BLaER1 treated with 17β-estradiol and CSF1 and Interleukin-3, amounts not matched to agents 10 nM and 100 nM (cell line): ENCODE results near the gene KIF3A.

Experiments
- H3K27ac ChIP-seq, 11 experiments: shearing (Covaris generic); formaldehyde crosslinking; 2 replicates each; pipeline ENCODE4 v1.8.1; 2022
- H3K27me3 ChIP-seq, 11 experiments: shearing (Covaris generic); formaldehyde crosslinking; 2 replicates each; pipeline ENCODE4 v1.8.1; 2022
- H3K36me3 ChIP-seq, 11 experiments: shearing (Covaris generic); formaldehyde crosslinking; 2 replicates each; pipeline ENCODE4 v1.8.1; 2022
- H3K4me1 ChIP-seq, 10 experiments: shearing (Covaris generic); formaldehyde crosslinking; 2 replicates each; pipeline ENCODE4 v1.8.1; 2022
- H3K4me2 ChIP-seq, 11 experiments: shearing (Covaris generic); formaldehyde crosslinking; 2 replicates each; pipeline ENCODE4 v1.8.1; 2022
- H3K4me3 ChIP-seq, 10 experiments: shearing (Covaris generic); formaldehyde crosslinking; 2 replicates each; pipeline ENCODE4 v1.8.1; 2022
- H3K9ac ChIP-seq, 11 experiments: shearing (Covaris generic); formaldehyde crosslinking; 2 replicates each; pipeline ENCODE4 v1.8.1; 2022
- H3K9me3 ChIP-seq, 11 experiments: shearing (Covaris generic); formaldehyde crosslinking; replicated peaks in 1 of 11; 2 replicates each; pipeline ENCODE4 v1.8.1; 2022
- H4K20me1 ChIP-seq, 11 experiments: shearing (Covaris generic); formaldehyde crosslinking; 2 replicates each; pipeline ENCODE4 v1.8.1; 2022
- Cebpa-rat ChIP-seq, 11 experiments: shearing (Covaris generic); IDR thresholded peaks; 2 replicates each; pipeline ENCODE4 v1.8.1; 2022

The KIF3A gene

GRCh38 chr5:132675936-132676689, 61.2 kb downstream of the KIF3A start:
- H3K4me1 ChIP-seq, result peaks cover 0 to under 1% (median 0%) of the 10 kb centered on the region in 10 experiments; a peak in 2 of 20 replicates
- H3K4me2 ChIP-seq, result no peak overlapping the region
- no peaks in the 10 kb centered on the region for H3K27me3 ChIP-seq
- 0 out of 22 replicates have a peak, but pooled peaks cover 0 to under 1% (median 0%) of the 10 kb centered on the region in 11 experiments for H3K9me3 ChIP-seq
- no peak overlapping the region for H3K27ac ChIP-seq
- H3K36me3 ChIP-seq, result no peaks in the 10 kb centered on the region
- H4K20me1 ChIP-seq, result no peaks in the 10 kb centered on the region
- TF ChIP-seq Cebpa-rat (IDR thresholded peaks at IDR 0.05), result no peak
- no peak overlapping the region for H3K4me3 ChIP-seq
- no peak overlapping the region for H3K9ac ChIP-seq

- H3K27me3 ChIP-seq, result no peaks in the 10 kb centered on the region
- H3K4me2 ChIP-seq, result no peak overlapping the region
- no peaks in the 10 kb centered on the region for H3K36me3 ChIP-seq
- 0 out of 22 replicates have a peak, but pooled peaks cover 0 to 6% (median 0%) of the 10 kb centered on the region in 11 experiments for H3K9me3 ChIP-seq
- H3K4me1 ChIP-seq, result no peaks in the 10 kb centered on the region
- no peak overlapping the region for H3K4me3 ChIP-seq
- TF ChIP-seq Cebpa-rat (IDR thresholded peaks at IDR 0.05), result no peak
- H3K27ac ChIP-seq, result no peak overlapping the region
- no peak overlapping the region for H3K9ac ChIP-seq
- H4K20me1 ChIP-seq, result no peaks in the 10 kb centered on the region
These were observed 62.5 kb downstream of the KIF3A start for GRCh38 chr5:132674671-132675506.

- Histone ChIP-seq H3K4me3 (no peak within 1 kb of the TSS), H4K20me1 (no peaks in the 10 kb centered on the region), H3K36me3 (no peaks in the 10 kb centered on the region), H3K4me2 (no peak within 1 kb of the TSS), H3K9me3 (0 out of 22 replicates have a peak, but pooled peaks cover 0 to 6% (median 0%) of the 10 kb centered on the region in 11 experiments), H3K4me1 (no peaks in the 10 kb centered on the region), H3K9ac (no peak within 1 kb of the TSS), H3K27ac (no peak within 1 kb of the TSS), H3K27me3 (no peaks in the 10 kb centered on the region)
- no peak for TF ChIP-seq Cebpa-rat (IDR thresholded peaks at IDR 0.05)
These were observed 63.3 kb downstream of the KIF3A start, which contains the start of gene IL4 for GRCh38 chr5:132673939-132674630. Gene IL4, plus strand, starts transcription at chr5:132673989. Its CDS starts 62 bp downstream, at chr5:132674051.

GRCh38 chr5:132673488-132673887, 63.9 kb downstream of the KIF3A start:
- Histone ChIP-seq H3K27ac (no peak overlapping the region), H3K36me3 (no peaks in the 10 kb centered on the region), H3K4me2 (no peak overlapping the region), H4K20me1 (no peaks in the 10 kb centered on the region; a peak in 1 of 22 replicates), H3K9ac (no peak overlapping the region), H3K9me3 (0 out of 22 replicates have a peak, but pooled peaks cover 0 to 6% (median 0%) of the 10 kb centered on the region in 11 experiments), H3K4me1 (no peaks in the 10 kb centered on the region), H3K4me3 (no peak overlapping the region), H3K27me3 (no peaks in the 10 kb centered on the region)
- no peak for TF ChIP-seq Cebpa-rat (IDR thresholded peaks at IDR 0.05)

GRCh38 chr5:132671000-132671399, 66.3 kb downstream of the KIF3A start:
- H4K20me1 ChIP-seq, result no peaks in the 10 kb centered on the region; a peak in 1 of 22 replicates
- H3K9me3 ChIP-seq, result 0 out of 22 replicates have a peak, but pooled peaks cover 0 to 6% (median 0%) of the 10 kb centered on the region in 11 experiments
- no peak for TF ChIP-seq Cebpa-rat (IDR thresholded peaks at IDR 0.05)
- H3K9ac ChIP-seq, result no peak overlapping the region
- no peak overlapping the region for H3K4me2 ChIP-seq
- no peak overlapping the region for H3K27ac ChIP-seq
- H3K27me3 ChIP-seq, result no peaks in the 10 kb centered on the region
- 0 out of 20 replicates have a peak, but pooled peaks cover 0 to 5% (median 0%) of the 10 kb centered on the region in 10 experiments for H3K4me1 ChIP-seq
- no peak overlapping the region for H3K4me3 ChIP-seq
- no peaks in the 10 kb centered on the region for H3K36me3 ChIP-seq

GRCh38 chr5:132669966-132670882, 67.1 kb downstream of the KIF3A start:
- Histone ChIP-seq H3K9ac (no peak overlapping the region), H3K4me3 (no peak overlapping the region), H3K27me3 (no peaks in the 10 kb centered on the region), H3K9me3 (0 out of 22 replicates have a peak, but pooled peaks cover 0 to 6% (median 0%) of the 10 kb centered on the region in 11 experiments), H3K27ac (no peak overlapping the region), H3K36me3 (no peaks in the 10 kb centered on the region), H3K4me2 (no peak overlapping the region), H3K4me1 (0 out of 20 replicates have a peak, but pooled peaks cover 0 to 5% (median 0%) of the 10 kb centered on the region in 10 experiments), H4K20me1 (no peaks in the 10 kb centered on the region; a peak in 1 of 22 replicates)
- no peak for TF ChIP-seq Cebpa-rat (IDR thresholded peaks at IDR 0.05)

- Histone ChIP-seq H3K27ac (no peak overlapping the region), H3K36me3 (no peaks in the 10 kb centered on the region), H3K4me3 (no peak overlapping the region), H4K20me1 (no peaks in the 10 kb centered on the region; a peak in 1 of 22 replicates), H3K27me3 (no peaks in the 10 kb centered on the region), H3K9ac (no peak overlapping the region), H3K9me3 (0 out of 22 replicates have a peak, but pooled peaks cover 0 to 6% (median 0%) of the 10 kb centered on the region in 11 experiments), H3K4me1 (peaks cover 0 to 9% (median 4%) of the 10 kb centered on the region in 10 experiments; a peak in 10 of 20 replicates), H3K4me2 (no peak overlapping the region)
- no peak for TF ChIP-seq Cebpa-rat (IDR thresholded peaks at IDR 0.05)
These were observed 67.9 kb downstream of the KIF3A start for GRCh38 chr5:132669455-132669820.
